ENCODE data around the gene CSF1R. TPM values are rescaled to one million over a fixed set of nuclear protein-coding genes. Genes with fewer than 3 reads are reported as not detected.

Gene CSF1R
- total RNA-seq, 3 donors from 2014 or later (not counting 1 experiment from before 2014, with no cell fraction given) = 4.9 to 39.0 (median 7.8) TPM

DNA sequence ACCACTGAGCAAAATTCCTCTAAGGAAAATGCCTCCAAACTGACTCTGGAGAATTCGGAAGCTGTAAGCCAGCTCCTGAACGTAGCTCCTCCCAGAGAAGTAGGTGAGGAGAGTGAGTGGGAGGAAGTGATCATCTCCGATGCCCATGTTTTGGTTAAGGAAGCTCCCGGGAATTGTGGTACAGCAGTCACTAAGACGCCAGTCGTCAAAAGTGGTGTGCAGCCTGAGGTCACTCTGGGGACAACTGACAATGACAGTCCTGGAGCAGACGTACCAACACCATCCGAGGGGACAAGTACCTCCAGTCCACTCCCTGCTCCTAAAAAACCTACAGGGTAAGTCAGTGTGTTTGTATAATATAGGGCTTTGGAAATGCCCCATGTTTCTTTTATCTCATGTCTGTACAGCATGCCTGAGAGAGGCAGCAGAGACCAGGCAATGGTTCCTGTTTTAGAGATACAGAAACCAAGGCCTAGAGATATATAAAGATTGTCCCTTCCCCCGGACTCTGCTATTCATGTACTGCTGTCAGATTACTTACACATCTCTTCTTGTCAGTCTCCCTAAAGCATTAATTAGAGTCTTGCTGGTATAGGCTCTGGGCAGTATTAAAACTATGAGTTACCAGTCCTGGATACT, 61.9 kb downstream of the CSF1R start:
- Histone ChIP-seq H3K27me3 (ENCODE audit: control insufficient read depth, insufficient read depth, low read length) (no peaks in the 10 kb centered on the region), H3K36me3 (ENCODE audit: control insufficient read depth, insufficient read depth, low read length) (peaks cover 67% of the 10 kb centered on the region), H3K27ac (ENCODE audit: low read length) (no peak overlapping the region), H3K9me3 (ENCODE audit: control insufficient read depth, insufficient read depth, low read length) (no peaks in the 10 kb centered on the region), H3K4me3 (ENCODE audit: low read length) (no peak overlapping the region), H3K4me1 (ENCODE audit: control insufficient read depth, insufficient read depth, low read length) (no peaks in the 10 kb centered on the region)
- intact Hi-C loops (cut with micrococcal nuclease) = no loop called here
- ATAC-seq (peak in 1 of 3 donors; percentile 28), DNase-seq (no peak)
- peaks cover 0 to 4% of the 10 kb centered on the region in 2 donors for H3K4me1 Mint-ChIP-seq
- no peak overlapping the region for H3K27ac Mint-ChIP-seq
- TF ChIP-seq, protein P1, sequence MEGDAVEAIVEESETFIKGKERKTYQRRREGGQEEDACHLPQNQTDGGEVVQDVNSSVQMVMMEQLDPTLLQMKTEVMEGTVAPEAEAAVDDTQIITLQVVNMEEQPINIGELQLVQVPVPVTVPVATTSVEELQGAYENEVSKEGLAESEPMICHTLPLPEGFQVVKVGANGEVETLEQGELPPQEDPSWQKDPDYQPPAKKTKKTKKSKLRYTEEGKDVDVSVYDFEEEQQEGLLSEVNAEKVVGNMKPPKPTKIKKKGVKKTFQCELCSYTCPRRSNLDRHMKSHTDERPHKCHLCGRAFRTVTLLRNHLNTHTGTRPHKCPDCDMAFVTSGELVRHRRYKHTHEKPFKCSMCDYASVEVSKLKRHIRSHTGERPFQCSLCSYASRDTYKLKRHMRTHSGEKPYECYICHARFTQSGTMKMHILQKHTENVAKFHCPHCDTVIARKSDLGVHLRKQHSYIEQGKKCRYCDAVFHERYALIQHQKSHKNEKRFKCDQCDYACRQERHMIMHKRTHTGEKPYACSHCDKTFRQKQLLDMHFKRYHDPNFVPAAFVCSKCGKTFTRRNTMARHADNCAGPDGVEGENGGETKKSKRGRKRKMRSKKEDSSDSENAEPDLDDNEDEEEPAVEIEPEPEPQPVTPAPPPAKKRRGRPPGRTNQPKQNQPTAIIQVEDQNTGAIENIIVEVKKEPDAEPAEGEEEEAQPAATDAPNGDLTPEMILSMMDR (IDR thresholded peaks at IDR 0.05) = no peak
- WGBS (ENCODE audit: insufficient coverage) = 96% methylated on average over 8 of the region's 9 CpGs
- no peaks in the 10 kb centered on the region for H3K9me3 Mint-ChIP-seq
- no peaks in the 10 kb centered on the region for H3K27me3 Mint-ChIP-seq (ENCODE audit: low read depth in 2 of 2)
- no peak overlapping the region for H3K4me3 Mint-ChIP-seq
- H3K36me3 Mint-ChIP-seq = peaks cover 56% of the 10 kb centered on the region

DNA sequence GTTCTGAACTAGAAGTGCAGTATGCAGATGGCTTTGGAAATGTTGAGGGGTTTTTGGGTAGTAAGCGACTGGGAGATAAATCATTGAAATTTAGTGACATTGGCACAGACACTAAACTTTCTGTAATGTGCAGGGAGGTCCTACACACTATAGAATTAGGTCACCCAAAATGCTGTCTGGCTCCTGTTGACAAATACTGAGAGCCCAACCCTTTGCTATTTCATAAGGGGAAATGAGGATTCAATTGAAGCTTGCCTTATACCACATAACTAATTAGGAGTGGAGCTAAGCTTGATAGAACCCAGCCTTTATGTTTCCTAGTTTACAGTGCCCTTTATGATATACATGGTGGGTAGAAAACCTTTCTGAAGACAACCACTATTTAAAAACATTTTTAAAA, 63.2 kb downstream of the CSF1R start:
- Mint-ChIP-seq H3K36me3 (peaks cover 63% of the 10 kb centered on the region), H3K9me3 (no peaks in the 10 kb centered on the region), H3K4me3 (no peak overlapping the region), H3K27ac (no peak overlapping the region), H3K4me1 (peaks cover 0 to 4% of the 10 kb centered on the region in 2 donors), H3K27me3 (ENCODE audit: low read depth in 2 of 2) (no peaks in the 10 kb centered on the region)
- H3K27me3 ChIP-seq (ENCODE audit: control insufficient read depth, insufficient read depth, low read length) = no peaks in the 10 kb centered on the region
- TF ChIP-seq, protein P1 (IDR thresholded peaks at IDR 0.05) = no peak
- peaks cover 75% of the 10 kb centered on the region for H3K36me3 ChIP-seq (ENCODE audit: control insufficient read depth, insufficient read depth, low read length)
- intact Hi-C loops (cut with micrococcal nuclease) = no loop called here
- WGBS (ENCODE audit: insufficient coverage) = 100% methylated on average over 1 of the region's 1 CpG
- ATAC-seq (no peak), DNase-seq (no peak)
- no peak overlapping the region for H3K27ac ChIP-seq (ENCODE audit: low read length)
- no peak overlapping the region for H3K4me3 ChIP-seq (ENCODE audit: low read length)
- no peaks in the 10 kb centered on the region for H3K9me3 ChIP-seq (ENCODE audit: control insufficient read depth, insufficient read depth, low read length)
- H3K4me1 ChIP-seq (ENCODE audit: control insufficient read depth, insufficient read depth, low read length) = no peaks in the 10 kb centered on the region

DNA sequence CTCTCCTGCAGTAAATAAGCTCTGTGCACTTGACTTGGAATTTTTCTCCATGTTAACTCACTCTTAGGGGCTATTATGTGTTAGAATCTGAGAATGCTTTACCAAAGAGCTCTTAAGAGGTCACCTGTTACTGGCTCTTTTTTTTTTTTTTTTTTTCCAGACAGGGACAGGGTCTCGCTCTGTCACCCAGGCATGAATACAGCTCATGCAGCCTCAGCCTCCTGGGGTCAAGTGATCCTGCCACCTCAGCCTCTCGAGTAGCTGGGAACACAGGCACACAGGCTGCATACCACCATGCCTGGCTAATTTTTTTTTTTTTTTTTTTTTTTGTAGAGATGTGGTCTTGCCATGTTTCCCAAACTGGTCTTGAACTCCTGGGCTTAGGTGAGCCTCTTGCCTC, 63.7 kb downstream of the CSF1R start:
- Histone ChIP-seq H3K27ac (ENCODE audit: low read length) (no peak overlapping the region), H3K4me1 (ENCODE audit: control insufficient read depth, insufficient read depth, low read length) (no peaks in the 10 kb centered on the region), H3K27me3 (ENCODE audit: control insufficient read depth, insufficient read depth, low read length) (no peaks in the 10 kb centered on the region), H3K36me3 (ENCODE audit: control insufficient read depth, insufficient read depth, low read length) (peaks cover 80% of the 10 kb centered on the region), H3K4me3 (ENCODE audit: low read length) (no peak overlapping the region), H3K9me3 (ENCODE audit: control insufficient read depth, insufficient read depth, low read length) (no peaks in the 10 kb centered on the region)
- Mint-ChIP-seq H3K9me3 (no peaks in the 10 kb centered on the region), H3K27me3 (ENCODE audit: low read depth in 2 of 2) (no peaks in the 10 kb centered on the region), H3K4me1 (peaks cover 0 to 4% of the 10 kb centered on the region in 2 donors), H3K36me3 (peaks cover 58% of the 10 kb centered on the region), H3K27ac (no peak overlapping the region), H3K4me3 (no peak overlapping the region)
- TF ChIP-seq, protein P1 (IDR thresholded peaks at IDR 0.05) = no peak
- ATAC-seq (no peak), DNase-seq (no peak)
- intact Hi-C loops (cut with micrococcal nuclease) = no loop called here
- 93% methylated on average over 2 of the region's 2 CpGs for WGBS (ENCODE audit: insufficient coverage)

DNA sequence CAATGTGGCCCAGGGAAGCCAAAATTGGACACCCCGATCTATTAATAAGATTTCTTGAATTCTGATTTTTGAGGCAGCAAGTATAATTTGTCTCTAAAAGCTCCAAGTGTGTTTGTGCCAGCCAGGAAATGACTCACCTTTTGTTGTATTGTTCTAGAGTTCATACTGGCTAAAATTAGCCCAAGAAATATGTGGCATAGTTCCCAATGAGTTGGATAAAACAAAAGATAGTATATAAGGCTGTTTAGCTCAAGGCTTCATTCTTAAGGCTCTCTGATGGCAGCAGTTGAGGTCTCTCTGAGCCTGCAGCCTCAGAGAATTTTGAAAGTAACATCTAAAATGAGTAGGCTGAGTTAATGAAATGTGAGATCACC, 64.2 kb downstream of the CSF1R start:
- TF ChIP-seq, protein P1 (IDR thresholded peaks at IDR 0.05) = no peak

More for the DNA sequence above, 64.2 kb downstream of the CSF1R start:
- Mint-ChIP-seq H3K27ac (no peak overlapping the region), H3K4me1 (peaks cover 4 to 5% of the 10 kb centered on the region in 2 donors), H3K4me3 (no peak overlapping the region), H3K36me3 (peaks cover 57% of the 10 kb centered on the region), H3K27me3 (ENCODE audit: low read depth in 2 of 2) (no peaks in the 10 kb centered on the region), H3K9me3 (no peaks in the 10 kb centered on the region)
- Histone ChIP-seq H3K4me3 (ENCODE audit: low read length) (no peak overlapping the region), H3K27ac (ENCODE audit: low read length) (no peak overlapping the region), H3K4me1 (ENCODE audit: control insufficient read depth, insufficient read depth, low read length) (no peaks in the 10 kb centered on the region), H3K36me3 (ENCODE audit: control insufficient read depth, insufficient read depth, low read length) (peaks cover 78% of the 10 kb centered on the region), H3K27me3 (ENCODE audit: control insufficient read depth, insufficient read depth, low read length) (no peaks in the 10 kb centered on the region), H3K9me3 (ENCODE audit: control insufficient read depth, insufficient read depth, low read length) (no peaks in the 10 kb centered on the region)
- intact Hi-C loops (cut with micrococcal nuclease) = no loop called here
- DNase-seq (no peak), ATAC-seq (no peak)
- 100% methylated on average over 1 of the region's 1 CpG for WGBS (ENCODE audit: insufficient coverage)
